SK-MEL-5 (cell line): ENCODE data around the gene SPECC1. TPM values are rescaled to one million over a fixed set of nuclear protein-coding genes. Genes with fewer than 3 reads are reported as not detected.
"Not testable (repeated sequence)": the region's sequence is repeated elsewhere in the genome, so short reads cannot be mapped to it uniquely, and the experiment has no call there.

Experiments used
- DNase-seq: peaks from one replicate; pipeline ENCODE4 v3.0.0-alpha.2; 2016; ENCODE audit warnings: low read depth, low spot score
- in situ Hi-C: cut with HindIII; loops from 2 replicates; pipeline ENCODE4 v1.10.0; 2016; ENCODE audit warnings: low sequenced_read_pairs, high pct_unique_total_duplicates, low pct_unique_long_range_greater_than_20kb
- total RNA-seq: library from RNA; depleted of rRNA; stranded (reverse); fragments of >200 nt; shearing (Covaris generic); gene quantifications from 2 replicates; pipeline ENCODE4 v1.2.3, GENCODE V29; 2014

SPECC1 gene
- total RNA-seq, 1 experiment from 2014 or later = 9.6 TPM

DNA sequence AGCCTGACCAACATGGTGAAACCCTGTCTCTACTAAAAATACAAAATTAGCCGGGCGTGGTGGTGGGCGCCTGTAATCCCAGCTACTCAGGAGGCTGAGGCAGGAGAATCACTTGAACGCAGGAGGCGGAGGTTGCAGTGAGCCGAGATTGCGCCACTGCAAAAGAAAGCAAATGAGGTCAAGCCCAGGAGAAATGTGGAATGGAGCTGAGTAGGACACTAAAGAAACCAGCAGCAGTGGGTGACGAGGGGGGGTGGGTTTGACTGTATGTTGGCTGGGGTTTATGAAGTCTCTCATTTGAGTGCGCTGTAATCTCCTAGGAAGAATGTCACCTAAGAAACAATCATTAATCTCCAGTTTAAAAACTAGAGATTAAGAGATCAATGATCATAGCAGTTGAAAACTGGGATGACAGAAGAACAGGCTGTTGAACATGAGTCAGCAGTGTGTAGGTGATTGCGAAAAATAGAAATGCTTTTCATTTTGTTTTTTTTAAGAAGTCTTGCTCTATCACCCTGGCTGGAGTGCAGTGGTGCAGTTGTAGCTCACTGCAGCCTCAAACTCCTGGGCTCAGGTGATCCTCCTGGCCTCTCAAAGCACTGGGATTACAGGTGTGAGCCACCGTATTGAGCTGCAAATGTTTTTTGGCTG, 218.7 kb downstream of the SPECC1 start:
- in situ Hi-C loops, DNase-seq: not testable (repeated sequence)

DNA sequence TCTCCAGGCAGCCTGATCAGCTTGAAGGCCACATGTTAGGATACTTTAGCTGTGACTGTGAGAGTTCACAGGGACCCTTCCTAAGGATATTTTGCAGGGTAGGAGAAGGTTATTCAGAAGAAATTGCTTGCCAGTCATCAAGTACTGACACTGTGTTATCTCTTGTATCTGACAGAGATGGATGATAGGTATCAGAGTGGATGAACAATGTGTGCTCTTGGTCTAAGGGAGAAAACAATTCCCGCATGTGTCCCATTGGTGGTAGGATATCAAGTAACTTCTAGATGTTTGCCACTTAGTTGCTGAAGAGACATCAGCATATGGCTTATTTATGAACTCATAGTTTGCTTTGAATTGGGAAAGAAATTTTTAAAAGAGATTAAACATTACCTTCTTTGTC, 219.3 kb downstream of the SPECC1 start:
- no peak for DNase-seq
- in situ Hi-C loops = no loop called here

DNA sequence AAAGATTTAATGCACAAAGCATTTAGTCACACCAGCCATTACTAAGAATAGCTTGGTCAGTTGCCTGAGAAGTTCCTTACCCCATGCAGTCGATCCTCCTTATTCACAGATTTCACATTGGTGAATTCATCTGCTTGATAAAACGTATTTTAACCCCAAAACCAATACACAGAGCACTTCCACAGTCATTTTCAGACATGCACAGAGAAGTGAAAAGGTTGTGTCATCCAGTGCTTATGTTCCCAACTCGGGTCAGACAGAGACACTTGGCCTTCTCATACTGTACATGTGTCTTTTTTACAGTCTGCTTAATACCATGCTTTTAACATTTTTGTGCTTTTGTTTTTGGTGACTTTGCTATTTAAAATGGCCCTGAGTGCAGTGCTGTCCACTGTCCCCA, 219.7 kb downstream of the SPECC1 start:
- in situ Hi-C loops = no loop called here
- no peak for DNase-seq

DNA sequence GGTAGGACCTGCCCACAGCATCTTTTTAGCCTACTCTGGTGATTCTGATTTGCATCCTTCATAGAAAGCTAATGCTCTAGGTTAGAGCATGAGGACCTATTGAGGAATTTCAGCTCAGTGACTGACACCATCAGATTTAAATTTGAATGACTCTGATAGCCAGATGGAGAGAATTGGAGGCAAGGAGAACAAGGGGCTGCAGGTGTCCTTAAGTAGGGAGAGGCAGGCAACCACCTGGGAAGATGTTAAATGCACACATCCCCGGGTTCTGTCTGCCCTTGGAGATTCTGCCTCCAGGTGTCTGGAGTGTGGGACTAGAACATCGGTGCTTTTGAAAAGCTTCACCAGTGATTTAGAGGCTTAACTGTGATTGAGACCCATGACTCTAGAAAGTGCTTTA, 221.8 kb downstream of the SPECC1 start:
- in situ Hi-C loops = no loop called here
- DNase-seq = no peak

DNA sequence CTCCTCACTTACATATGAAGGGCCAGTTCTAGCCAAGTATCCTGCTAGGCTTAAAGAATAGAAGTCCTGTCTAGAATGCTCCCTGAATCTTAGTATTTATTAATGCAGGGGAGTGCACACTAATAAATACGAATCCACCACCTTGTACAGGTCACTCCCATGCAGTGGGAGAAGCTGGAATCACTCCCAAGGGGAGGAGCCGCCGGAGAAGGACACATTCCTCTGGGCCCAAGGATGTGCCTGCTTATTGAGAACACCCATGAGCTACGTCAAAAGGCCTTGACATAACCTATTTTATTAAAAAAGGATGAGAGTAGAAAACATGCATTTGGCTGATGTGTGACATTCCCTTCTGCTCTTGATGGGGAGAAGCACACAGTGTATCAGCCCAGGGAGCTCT, 223.5 kb downstream of the SPECC1 start:
- in situ Hi-C loops = no loop called here
- no peak for DNase-seq

DNA sequence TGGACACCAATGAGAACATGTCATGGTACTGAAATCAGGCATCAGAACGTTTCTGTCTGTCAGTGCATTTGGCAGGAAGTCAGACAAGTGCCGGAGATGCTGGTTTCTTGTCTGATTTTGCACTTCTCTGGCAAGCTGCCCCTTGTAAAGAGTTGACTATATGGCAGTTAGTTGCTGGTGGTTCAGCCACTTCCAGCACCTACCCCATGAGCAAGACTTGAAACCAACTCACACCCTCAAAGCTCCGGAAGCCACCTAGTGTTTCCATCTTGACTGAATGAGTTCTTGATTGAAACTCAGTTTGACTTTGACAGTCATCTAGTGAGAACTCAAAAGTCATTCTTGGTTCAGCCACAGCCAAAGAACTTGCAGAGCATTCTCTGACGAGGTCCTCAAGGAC, 225.1 kb downstream of the SPECC1 start:
- DNase-seq = no peak
- in situ Hi-C loops = no loop called here

DNA sequence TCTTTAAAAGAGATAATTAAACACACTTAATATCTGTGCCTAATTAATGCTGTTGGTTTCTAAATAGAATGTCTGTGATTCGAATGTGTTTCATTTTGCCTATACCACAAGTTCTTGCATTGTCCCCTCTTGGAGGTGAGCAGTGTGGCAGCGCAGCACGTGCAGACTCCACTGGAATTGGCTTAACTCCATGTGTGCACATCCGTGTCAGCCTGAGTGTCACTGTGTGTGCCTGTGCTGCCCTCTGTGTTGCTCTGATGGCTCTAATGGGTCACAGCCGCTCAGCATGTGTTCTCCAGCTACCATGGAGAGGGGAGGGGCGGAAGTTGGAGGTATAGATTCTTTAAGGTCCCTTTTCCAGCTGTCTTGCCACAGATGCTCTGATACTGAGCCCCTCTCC, 226.6 kb downstream of the SPECC1 start:
- in situ Hi-C loops = no loop called here
- no peak for DNase-seq

DNA sequence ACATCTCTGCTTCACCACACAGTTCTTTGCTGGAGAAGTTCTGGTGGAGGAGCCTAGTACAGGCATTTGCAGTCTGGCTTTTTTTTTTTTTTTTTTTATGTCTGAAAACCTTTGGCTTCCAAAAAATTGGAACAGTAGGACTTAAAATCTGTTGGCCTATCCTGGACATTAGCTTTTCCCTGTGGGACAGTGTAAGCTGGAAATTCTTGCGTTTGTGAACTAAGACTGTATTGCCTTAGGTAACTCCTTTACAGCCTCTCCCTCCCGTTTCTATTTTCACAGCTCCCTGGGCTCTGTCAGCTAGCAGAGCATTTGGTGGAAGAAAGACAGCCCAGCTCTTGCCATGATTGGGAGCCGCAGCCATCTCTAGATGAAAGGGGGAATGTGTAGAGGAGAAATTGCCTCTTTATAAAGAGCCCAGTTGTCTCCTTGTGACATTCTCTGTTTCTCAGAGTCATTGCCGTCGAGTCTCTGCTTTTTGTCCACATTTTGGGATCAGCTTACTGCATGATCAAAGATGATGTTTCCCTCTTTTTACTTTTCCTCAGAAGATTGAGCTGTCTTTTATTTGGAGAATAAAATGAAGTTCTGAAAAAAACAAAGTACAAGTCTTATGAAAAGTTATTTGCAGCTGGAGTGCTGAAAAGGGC, 227.5 kb downstream of the SPECC1 start:
- DNase-seq = no peak
- in situ Hi-C loops = no loop called here

DNA sequence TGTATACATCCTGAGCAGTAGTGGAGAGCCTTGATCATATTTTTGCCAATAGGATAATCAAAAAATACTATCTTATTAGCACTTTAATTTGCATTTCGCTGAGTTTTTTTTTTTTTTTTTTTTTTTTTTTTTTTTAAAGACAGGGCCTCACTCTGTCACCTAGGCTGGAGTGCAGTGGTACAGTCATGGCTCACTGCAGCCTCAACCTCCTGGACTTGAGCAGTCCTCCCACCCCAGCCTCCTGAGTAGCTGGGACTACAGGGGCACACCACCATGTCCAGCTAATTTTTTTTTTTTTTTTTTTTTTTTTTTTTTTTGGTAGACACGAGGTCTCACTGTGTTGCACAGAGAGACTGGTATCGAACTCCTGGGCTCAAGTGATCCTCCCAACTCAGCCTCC, 230.6 kb downstream of the SPECC1 start:
- in situ Hi-C loops = not testable (repeated sequence)

DNA sequence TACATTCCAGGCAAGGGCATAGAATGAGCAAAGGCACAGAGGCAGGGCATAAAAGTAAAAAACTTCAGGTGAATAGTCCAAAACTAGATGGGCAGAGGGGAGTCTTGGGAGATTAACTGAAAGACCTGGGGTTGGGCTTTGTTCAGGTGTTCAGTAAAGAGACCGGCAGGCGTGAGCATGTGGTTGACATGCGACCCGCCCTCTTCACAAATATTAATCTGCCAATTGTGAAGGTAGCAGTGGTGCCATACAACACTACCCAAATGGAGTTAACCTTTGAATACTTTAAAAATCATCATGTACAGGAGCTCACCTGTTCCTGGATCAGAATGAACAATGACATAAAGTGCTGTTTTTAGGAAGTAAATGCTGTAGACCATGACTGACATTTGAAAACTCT, 232.7 kb downstream of the SPECC1 start:
- in situ Hi-C loops = no loop called here

More for the DNA sequence above, 230.6 kb downstream of the SPECC1 start:
- not testable (repeated sequence) for DNase-seq

DNA sequence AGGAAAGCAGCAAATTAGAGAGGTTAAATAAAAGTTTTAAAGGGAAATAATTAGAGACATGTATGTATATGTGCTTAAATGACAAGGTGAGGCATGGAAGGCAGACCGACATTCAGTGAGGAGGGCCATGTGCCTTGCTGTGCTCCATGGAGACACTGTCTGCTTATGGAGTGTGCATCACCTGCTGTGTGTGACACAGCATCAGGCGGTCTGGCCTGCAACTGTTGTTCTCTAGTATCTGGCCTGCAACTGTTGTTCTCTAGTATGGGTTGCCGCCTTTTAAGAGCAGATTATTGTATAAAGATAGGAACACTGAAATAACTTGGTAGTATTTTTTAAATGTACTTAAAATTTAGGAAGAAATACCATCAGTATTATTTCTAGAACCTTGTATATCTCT, 233.1 kb downstream of the SPECC1 start:
- no peak for DNase-seq
- in situ Hi-C loops = no loop called here

More for the DNA sequence above, 232.7 kb downstream of the SPECC1 start:
- DNase-seq = no peak

DNA sequence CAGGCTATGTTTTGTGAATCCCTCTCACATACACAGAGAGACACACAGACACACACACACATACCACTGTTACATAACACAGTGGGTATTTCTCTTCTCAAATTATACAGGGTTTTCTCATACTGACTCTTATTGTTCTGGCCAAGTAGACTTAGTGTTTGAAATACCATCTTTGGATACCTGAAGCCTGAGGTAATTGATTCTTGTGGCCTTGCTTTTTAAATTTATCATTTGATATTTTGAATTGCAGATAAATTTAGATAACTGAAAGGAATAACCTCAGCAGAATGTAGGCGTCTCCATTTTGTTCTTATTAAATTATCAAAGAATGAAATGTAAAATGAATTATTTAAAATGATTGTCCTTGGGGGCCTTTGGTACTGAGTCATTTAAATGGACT, 234.4 kb downstream of the SPECC1 start:
- in situ Hi-C loops = no loop called here
- DNase-seq = no peak

DNA sequence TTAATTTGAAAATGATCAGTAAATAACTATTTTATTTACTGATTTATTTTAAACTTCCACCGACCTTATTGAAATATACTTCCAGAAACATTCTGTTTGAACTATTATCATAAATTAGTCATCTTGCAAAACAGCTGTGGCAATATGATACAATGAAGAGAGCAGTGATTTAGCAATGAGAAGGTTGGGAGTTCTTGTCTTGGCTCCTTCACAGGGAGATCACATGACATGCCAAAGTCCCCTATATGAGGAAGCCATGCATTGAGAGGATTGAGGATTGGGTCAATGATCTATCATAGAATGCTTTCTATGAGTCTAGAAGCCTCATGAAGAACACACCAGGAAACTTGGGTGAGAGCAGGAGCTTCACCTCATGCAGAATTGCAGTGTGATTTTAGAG, 235.5 kb downstream of the SPECC1 start:
- no peak for DNase-seq
- in situ Hi-C loops = no loop called here

DNA sequence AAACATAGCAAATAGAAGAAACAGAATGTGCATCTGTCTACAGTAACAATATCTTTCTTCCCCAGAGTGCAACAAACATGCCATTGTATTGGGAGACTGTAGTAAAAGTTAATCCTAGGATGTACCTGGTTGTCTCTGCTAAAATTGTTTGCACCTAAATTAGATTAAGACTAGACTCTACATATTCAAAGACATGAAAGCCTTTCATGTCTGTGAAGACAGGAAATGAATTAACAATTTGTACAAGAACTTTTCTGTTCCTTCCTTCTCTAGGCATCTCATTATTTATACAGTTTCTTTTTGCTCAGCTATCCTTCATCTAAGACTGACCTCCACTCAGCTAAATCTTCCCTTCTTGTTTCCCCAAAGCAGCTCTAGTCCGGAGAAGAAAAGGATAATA, 237.5 kb downstream of the SPECC1 start:
- DNase-seq = no peak
- in situ Hi-C loops = no loop called here

DNA sequence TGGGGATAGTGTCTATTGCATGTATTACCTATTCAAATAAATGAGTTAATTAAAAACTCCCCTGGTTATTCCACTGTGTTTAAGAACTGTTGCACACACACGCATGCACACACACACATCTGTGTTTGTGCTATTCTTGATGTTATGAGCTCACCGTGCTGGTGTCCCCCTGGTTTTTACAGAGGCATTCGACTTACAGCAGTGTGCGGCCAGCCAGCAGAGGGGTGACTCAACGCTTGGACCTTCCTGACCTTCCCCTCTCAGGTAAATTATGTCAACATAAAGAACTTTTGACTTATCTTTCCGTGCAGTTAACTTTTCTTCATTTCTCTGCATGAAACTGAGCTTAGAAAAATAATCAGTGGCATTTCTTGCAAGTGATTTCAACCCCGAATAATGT, 244.2 kb downstream of the SPECC1 start:
- DNase-seq = no peak
- in situ Hi-C loops = no loop called here

DNA sequence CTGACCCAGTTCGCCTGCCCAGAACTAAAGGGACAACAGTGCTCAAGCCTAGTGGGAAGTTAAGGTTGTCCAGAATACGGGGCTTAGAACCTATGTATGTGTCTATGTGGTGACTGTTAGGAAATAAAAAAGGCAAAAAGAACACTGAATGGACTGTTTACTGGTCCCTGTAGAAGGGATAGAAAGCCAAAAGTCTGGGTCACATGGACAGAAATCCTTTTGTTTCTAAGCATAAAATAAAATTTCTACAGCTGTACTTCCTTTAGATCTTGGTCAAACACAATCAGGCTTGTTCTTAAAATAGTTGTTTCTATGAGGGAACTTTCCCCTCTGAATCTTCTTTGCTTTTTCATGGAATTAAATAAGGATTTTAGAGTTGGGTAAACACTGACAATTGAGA, 245.4 kb downstream of the SPECC1 start:
- in situ Hi-C loops = no loop called here
- no peak for DNase-seq

DNA sequence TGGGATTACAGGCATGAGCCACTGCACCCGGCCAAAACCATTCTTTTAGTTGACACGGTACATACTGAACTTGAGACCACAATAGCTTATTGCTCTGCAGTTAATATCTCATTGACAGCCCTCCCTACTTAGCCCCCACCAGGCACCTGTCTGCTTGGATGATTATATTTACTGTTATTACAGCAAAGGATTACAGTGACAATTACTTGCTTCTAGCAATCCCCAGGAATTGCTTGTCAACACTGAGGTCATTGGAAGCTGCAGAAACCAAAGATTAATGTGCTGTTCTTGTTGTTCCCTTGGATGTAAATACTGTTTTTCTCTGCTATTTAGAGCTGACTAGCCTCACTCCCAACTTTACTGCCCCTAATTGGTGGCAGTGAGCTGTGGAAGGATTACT, 247.0 kb downstream of the SPECC1 start:
- DNase-seq = no peak
- in situ Hi-C loops = no loop called here

DNA sequence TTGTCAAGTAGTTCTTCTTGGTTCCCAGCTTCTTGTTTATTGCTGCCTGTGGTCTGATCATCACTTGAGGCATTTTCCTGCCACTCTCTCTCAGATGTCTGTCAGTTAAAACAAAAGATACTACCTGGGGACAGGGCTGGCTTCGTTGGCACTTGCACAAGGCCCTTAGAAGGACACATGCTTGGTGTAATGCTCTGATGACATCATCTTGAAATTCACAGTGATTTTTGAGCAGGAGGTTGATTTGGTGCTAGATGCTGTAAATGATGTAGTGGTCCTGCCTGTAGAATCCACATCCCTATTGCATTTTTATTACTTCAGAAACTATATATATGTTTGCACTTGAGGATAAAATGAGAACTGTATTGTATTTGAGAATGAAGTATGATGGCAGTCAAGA, 247.8 kb downstream of the SPECC1 start:
- in situ Hi-C loops = no loop called here

DNA sequence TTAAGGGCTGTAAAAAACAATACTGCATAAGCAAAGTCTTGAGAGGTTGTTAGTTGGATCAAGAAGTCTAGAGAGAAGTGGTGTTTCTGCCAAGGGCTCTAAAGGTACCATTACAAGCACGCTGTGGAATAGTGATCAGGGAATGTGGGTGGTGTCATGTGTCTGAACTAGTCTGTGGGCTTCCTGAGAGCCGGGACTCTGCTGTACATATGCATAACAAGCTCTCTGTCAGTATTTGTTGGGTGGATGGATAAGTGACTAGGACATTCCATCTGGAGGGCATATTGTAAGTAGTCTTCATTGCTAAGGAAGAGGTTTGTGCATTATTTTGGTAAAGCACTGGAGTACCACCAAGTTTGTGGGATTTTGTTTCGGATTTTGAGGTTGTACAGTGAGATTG, 248.6 kb downstream of the SPECC1 start:
- in situ Hi-C loops = no loop called here
- DNase-seq = no peak

More for the DNA sequence above, 247.8 kb downstream of the SPECC1 start:
- no peak for DNase-seq
